GM21526 (cell line): ENCODE measurements around the gene PTGS2.

Source experiments
- ATAC-seq: cut with Tn5 transposase; IDR thresholded peaks from one replicate; pipeline ENCODE4 v1.9.1; 2021; ENCODE audit warnings: moderate library complexity; ENCODE audit not compliant: unreplicated experiment, low FRiP score

The PTGS2 gene

GRCh38 chr1:186680245-186681061, at the start of gene PTGS2:
Gene PTGS2, minus strand, starts transcription at chr1:186680423. Its CDS starts 133 bp downstream, at chr1:186680290.
- ATAC-seq = peak; percentile 86

- peak; percentile 92 for ATAC-seq
Observed at GRCh38 chr1:186722711-186723309, 42.6 kb upstream of the PTGS2 start.

- no peak for ATAC-seq
Observed at GRCh38 chr1:186717286-186717685, 37.1 kb upstream of the PTGS2 start.

- ATAC-seq = no peak
Observed at GRCh38 chr1:186715887-186716809, 35.9 kb upstream of the PTGS2 start.

GRCh38 chr1:186710696-186711095, 30.5 kb upstream of the PTGS2 start:
- ATAC-seq = no peak

GRCh38 chr1:186708694-186709097, 28.5 kb upstream of the PTGS2 start:
- no peak for ATAC-seq

- ATAC-seq = no peak
Observed at GRCh38 chr1:186703209-186703766, 23.1 kb upstream of the PTGS2 start.

- no peak for ATAC-seq
Observed at GRCh38 chr1:186700722-186701121, 20.5 kb upstream of the PTGS2 start.

- ATAC-seq = no peak
Observed at GRCh38 chr1:186699519-186699918, 19.3 kb upstream of the PTGS2 start.

- ATAC-seq = no peak
Observed at GRCh38 chr1:186689907-186690306, 9.7 kb upstream of the PTGS2 start.

GRCh38 chr1:186689376-186689775, 9.2 kb upstream of the PTGS2 start:
- ATAC-seq = no peak

- no peak for ATAC-seq
Observed at GRCh38 chr1:186683652-186684410, 3.6 kb upstream of the PTGS2 start.

GRCh38 chr1:186682736-186683135, 2.5 kb upstream of the PTGS2 start:
- ATAC-seq = no peak

GRCh38 chr1:186681801-186682200, 1.6 kb upstream of the PTGS2 start:
- no peak for ATAC-seq

- ATAC-seq = no peak
Observed at GRCh38 chr1:186681121-186681520, 898 bp upstream of the PTGS2 start.

- ATAC-seq = no peak
Observed at GRCh38 chr1:186679924-186680244, 339 bp downstream of the PTGS2 start.

- no peak for ATAC-seq
Observed at GRCh38 chr1:186678155-186678554, 2.1 kb downstream of the PTGS2 start.

GRCh38 chr1:186672596-186672995, 7.6 kb downstream of the PTGS2 start:
- no peak for ATAC-seq

- ATAC-seq = no peak
Observed at GRCh38 chr1:186672131-186672530, 8.1 kb downstream of the PTGS2 start.

GRCh38 chr1:186671136-186671825, 8.9 kb downstream of the PTGS2 start:
- no peak for ATAC-seq
